ENCODE measurements around the gene ELFN1.

The ELFN1 gene

DNA sequence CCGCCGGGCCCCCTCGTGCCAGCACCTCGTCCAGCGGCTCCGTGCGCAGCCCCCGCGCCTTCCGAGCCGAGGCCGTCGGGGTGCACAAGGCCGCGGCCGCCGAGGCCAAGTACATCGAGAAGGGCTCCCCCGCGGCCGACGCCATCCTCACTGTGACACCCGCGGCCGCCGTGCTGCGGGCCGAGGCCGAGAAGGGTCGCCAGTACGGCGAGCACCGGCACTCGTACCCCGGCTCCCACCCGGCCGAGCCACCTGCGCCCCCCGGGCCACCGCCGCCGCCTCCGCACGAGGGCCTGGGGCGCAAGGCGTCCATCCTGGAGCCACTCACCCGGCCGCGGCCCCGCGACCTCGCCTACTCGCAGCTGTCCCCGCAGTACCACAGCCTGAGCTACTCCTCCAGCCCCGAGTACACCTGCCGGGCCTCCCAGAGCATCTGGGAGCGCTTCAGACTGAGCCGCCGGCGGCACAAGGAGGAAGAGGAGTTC is 76.5 kb downstream of the ELFN1 start:
- DNase-seq = no peak
- no peak overlapping the region for H3K4me3 Mint-ChIP-seq
- H3K27me3 Mint-ChIP-seq = no peaks in the 10 kb centered on the region
- H3K4me1 Mint-ChIP-seq = peaks cover 34% of the 10 kb centered on the region
- no peak overlapping the region for H3K27ac Mint-ChIP-seq
- H3K9me3 Mint-ChIP-seq = no peaks in the 10 kb centered on the region
- no peak for ATAC-seq

DNA sequence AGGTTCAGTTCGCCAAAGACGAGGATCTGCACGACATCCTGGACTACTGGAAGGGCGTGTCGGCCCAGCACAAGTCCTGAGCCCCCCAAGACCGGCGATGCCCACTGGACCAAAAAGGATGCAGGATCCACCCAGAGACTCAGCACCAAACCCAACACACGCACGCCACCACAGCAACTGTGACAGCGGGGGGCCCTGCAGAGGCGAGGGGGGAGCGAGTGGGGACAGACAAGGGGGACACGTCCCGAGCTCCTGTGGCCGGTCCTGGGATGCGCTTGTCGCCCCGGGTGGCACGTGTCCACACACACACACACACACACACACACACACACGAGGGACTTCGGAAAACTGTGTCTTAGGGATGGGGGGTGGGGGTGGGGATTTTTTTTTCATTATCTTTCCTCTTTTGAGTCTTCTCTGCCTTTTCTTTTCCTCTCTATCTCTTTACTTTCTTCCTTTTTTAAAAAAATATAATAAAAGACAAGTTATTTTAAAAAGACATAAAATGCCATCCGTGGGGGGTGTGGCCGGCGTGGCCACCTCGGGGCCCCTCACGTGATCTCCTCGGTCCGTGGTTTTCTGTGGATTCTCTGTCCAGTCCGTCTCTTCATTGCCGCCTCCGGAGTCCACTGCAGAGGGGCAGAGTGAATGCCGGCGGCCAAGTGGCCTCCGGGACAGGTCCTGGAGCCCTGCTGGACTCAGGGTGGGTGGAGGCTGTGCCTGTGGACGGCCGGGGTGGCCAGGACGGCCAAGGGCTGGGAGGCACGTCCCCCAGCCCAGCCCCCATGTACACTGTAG is 77.1 kb downstream of the ELFN1 start:
- Mint-ChIP-seq H3K9me3 (no peaks in the 10 kb centered on the region), H3K4me1 (peaks cover 27% of the 10 kb centered on the region), H3K4me3 (no peak overlapping the region), H3K27me3 (no peaks in the 10 kb centered on the region), H3K27ac (no peak overlapping the region)
- ATAC-seq (no peak), DNase-seq (no peak)

DNA sequence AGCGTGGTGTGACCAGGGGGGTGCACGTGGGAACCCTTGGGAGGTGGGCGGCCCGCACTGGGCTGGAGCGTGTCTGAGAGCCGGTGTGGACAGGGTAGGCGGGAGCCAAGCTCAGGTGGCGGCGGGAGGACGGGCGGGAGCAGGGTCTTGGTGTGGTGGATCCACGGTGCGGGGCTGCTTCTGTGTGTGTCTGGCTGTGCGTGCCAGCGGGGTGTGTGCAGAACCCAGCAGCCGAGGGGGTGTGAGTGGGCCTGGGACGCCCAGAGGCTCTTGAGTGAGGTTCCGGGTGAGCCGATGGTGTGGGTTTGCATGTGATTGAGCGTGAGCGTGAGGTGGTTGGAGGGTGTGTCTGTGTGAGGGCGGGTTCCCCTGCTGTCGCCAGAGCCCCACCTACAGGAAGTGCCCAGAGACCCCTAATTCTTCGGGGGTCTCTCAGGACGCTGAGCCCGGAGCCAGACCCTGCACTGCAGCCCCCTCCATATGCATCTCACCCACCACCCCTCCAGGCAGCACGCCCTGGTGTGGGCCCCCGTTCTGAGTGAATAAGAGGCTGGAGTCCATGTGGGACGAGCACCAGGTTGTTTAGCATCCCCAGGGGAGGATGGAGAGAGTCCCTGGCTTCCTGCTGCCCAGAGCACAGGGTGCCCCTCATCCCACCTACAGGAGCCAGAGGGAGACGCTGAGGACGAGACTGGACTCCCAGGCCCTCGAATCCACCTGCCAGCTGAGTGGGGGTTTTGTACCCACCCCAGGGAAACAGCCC is 78.2 kb downstream of the ELFN1 start:
- H3K4me1 Mint-ChIP-seq = peaks cover 24% of the 10 kb centered on the region
- peak; percentile 17 for ATAC-seq
- H3K27me3 Mint-ChIP-seq = no peaks in the 10 kb centered on the region
- H3K27ac Mint-ChIP-seq = peak overlapping the region; percentile 54 to 61
- no peak for DNase-seq
- peak overlapping the region in 1 of 2 donors; percentile 37 for H3K4me3 Mint-ChIP-seq
- H3K9me3 Mint-ChIP-seq = no peaks in the 10 kb centered on the region

DNA sequence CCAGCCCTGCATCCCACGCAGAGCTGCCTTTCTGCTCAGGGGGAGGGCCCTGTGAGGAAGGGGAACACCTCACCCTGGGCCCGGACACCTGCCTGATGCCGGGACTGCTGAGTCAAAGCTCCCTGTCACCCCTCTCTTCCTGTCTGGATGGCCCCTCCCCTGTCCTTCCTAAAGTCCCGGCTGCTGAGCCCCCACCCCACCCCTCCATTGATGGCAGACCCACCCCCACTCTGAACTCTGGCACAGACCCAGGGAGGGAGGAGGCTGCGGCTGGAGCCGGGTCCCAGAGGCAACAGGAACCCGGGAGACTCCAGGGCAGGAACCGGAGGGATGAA is 78.7 kb downstream of the ELFN1 start:
- no peak overlapping the region for H3K27ac Mint-ChIP-seq
- DNase-seq = no peak
- no peaks in the 10 kb centered on the region for H3K9me3 Mint-ChIP-seq
- H3K4me1 Mint-ChIP-seq = peaks cover 22% of the 10 kb centered on the region
- no peaks in the 10 kb centered on the region for H3K27me3 Mint-ChIP-seq
- ATAC-seq = no peak
- no peak overlapping the region for H3K4me3 Mint-ChIP-seq

DNA sequence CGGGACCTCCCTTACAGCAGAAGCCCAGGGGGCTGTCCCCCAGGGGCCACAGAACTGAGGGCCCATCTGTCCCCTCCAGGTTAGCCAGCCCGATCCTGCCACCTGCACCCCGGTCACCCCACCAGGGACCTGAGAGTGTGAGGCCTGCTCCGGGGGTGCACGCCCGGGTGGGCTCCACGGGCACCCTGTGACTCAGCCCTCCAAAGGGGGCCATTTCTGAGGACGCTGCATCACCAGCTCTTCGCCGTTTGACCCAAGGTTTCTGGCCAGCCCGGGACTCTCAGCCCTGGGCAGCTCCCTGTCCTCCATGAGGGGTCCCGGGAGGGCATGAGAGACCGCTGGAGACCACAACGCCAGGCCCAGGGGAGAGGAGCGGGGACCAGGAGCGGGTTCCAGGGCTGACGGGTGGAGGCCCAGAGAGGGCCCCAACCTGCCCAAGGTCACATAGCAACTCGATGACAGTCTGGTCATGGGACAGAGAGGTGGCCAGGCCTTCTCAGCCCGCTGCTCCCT is 79.3 kb downstream of the ELFN1 start:
- no peaks in the 10 kb centered on the region for H3K9me3 Mint-ChIP-seq
- DNase-seq (no peak), ATAC-seq (no peak)
- H3K4me3 Mint-ChIP-seq = no peak overlapping the region
- no peaks in the 10 kb centered on the region for H3K27me3 Mint-ChIP-seq
- H3K4me1 Mint-ChIP-seq = peaks cover 22% of the 10 kb centered on the region
- peak overlapping the region in 1 of 2 donors; percentile 30 for H3K27ac Mint-ChIP-seq

DNA sequence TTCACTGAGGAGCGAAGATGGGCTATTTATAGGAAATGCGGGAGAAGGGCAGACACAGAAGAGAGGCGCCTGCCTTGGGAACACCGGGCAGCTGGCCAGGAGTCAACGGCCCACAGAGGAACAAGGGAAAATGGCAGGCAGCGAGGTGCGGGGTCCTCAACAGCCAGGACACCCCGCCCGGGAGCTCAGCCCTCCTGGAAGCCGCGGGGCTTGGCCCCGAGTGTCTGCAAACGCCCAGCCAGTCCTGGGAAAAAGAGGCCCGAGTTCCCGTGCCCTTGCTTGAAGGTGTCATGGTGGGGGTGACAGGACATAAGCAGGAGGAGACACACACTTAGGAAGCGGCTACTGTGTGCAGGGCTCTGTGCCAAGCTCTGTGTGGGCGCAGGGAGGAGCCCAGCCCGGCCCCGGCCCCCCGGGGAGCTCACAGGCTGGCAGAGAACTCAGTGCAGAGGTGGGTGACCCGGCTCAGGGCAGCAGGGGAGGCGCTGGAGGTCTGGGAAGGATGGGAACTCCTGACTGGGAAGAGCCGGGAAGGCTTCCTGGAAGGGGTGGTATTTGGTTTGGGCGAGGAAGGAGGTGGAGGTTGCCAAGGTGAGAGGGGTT is 79.9 kb downstream of the ELFN1 start:
- Mint-ChIP-seq H3K4me1 (peaks cover 22% of the 10 kb centered on the region), H3K27me3 (no peaks in the 10 kb centered on the region), H3K9me3 (no peaks in the 10 kb centered on the region), H3K4me3 (no peak overlapping the region), H3K27ac (no peak overlapping the region)
- DNase-seq (no peak), ATAC-seq (no peak)

DNA sequence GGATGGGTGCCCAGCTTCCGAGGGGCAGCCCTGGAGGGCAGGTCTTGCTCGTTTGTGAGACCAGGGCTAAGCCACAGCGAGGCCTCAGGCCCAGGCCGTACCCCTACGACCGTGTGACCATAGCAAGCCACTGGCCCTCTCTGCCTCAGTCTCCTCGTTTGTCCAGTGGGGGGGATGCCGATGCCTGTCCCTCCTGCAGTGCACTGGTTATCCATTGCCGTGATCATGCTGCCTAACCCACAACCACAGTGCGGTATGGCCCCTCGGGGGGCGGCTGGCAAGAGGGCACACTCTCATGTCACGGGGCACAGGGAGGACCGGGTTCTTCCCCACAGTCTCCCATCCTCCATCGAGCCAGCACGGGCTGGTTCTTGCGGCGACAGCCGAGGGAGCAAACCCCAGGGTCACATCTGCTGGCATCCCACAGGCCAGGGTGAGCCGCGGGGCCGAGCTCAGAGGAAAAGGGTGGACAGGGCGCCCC is 80.5 kb downstream of the ELFN1 start:
- ATAC-seq = no peak
- no peak for DNase-seq
- Mint-ChIP-seq H3K9me3 (no peaks in the 10 kb centered on the region), H3K27ac (no peak overlapping the region), H3K4me1 (peaks cover 22% of the 10 kb centered on the region), H3K4me3 (no peak overlapping the region), H3K27me3 (no peaks in the 10 kb centered on the region)

DNA sequence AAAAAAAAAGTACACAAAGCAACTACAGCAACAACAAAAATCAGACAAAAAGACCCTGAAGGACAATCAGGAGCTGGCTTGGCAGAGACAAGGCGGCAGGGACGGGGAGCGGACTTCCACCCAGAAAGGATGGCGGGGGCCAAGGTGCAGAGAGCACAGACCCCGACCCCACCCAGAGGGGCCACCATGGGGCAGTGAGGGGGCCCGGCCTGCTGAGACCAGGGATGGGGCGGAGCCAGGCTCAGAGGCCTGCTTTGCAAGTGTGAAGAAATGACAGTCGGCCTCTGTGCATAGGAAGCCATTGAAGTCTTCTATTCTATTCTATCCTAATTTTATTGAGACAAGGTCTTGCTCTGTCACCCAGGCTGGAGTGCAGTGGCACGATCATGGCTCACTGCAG is 82.0 kb downstream of the ELFN1 start:
- no peak for ATAC-seq
- no peak overlapping the region for H3K27ac Mint-ChIP-seq
- H3K27me3 Mint-ChIP-seq = no peaks in the 10 kb centered on the region
- no peaks in the 10 kb centered on the region for H3K9me3 Mint-ChIP-seq
- H3K4me1 Mint-ChIP-seq = peaks cover 22% of the 10 kb centered on the region
- no peak for DNase-seq
- no peak overlapping the region for H3K4me3 Mint-ChIP-seq

DNA sequence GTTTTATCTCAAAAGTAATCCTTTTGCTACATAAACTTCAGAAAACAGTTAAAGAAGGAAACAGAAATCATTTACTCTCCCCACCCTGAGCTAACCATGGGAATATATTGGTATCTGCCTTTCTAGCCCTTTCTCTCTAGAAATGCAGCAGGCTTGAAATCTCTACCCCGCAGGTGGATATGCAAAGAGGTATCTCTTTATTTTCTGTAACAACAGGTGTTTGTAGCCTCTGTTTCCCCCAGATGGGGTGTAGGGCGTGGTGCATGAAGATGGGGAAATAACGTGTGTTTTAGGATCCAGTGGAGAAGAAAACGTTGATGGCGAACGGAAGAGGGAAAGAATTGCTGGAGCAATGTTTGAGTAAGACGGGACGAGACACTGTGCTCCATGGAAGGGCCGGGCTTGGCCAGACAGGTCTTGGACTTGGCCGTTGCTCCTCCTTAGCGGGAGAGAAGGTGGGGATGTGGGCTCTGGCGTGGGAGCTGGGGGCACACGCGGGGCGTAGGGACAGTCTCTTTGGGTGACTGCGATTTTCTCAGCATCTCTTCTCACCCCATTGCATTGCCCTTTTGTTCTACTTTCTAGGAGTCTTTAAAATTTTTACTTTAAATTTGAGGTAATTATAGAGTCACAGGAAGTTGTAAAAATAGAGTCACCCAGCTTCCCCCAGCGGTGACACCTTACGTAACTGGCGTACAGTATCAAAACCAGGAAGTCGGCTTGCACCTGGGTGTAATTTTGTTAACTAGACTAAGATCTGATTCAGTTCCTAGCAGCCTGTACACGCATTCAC is 82.9 kb downstream of the ELFN1 start:
- Mint-ChIP-seq H3K4me3 (no peak overlapping the region), H3K4me1 (peaks cover 14% of the 10 kb centered on the region), H3K27me3 (peaks cover 4% of the 10 kb centered on the region), H3K9me3 (no peaks in the 10 kb centered on the region), H3K27ac (no peak overlapping the region)
- no peak for ATAC-seq
- no peak for DNase-seq

DNA sequence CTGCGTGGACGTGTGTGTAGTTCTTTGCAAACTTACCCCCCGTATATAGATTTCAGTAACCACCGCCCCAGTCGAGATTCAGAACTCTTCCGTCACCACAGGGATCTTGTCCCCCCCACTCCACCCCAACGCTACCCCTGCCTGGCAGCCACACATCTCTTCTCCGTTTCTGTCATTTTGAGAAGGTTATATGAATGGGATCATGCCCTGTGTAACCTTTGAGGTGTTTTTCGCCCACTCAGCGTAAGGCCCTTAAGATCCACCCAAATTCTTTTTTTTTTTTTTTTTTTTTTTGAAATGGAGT is 83.4 kb downstream of the ELFN1 start:
- Mint-ChIP-seq H3K4me3 (no peak overlapping the region), H3K27ac (no peak overlapping the region)

DNA sequence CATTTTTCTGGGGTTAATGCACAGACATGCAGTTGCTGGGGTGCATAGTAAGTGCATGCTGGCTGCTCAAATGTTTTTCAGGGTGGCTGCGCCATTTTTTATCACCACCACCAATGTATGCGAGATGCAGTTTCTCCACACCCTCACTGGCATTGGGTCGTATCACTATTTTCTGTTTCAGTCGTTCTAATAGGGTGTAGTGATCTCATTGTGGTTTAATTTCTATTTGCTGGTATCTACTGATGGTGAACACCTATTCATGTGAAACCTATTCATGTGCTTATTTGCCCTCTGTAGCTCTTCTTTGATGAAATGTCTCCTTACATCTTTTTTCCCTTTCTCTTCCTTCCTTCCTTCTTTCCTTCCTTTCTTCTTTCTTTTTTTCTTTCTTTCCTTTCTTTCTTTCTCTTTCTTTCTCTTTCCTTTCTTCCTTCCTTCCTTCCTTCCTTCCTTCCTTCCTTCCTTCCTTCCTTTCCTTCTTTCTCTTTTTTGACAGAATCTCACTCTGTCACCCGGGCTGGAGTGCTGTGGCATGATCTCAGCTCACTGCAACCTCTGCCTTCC is 84.3 kb downstream of the ELFN1 start:
- peaks cover 18% of the 10 kb centered on the region for H3K27me3 Mint-ChIP-seq
- H3K4me3 Mint-ChIP-seq = no peak overlapping the region
- no peak for ATAC-seq
- H3K4me1 Mint-ChIP-seq = peaks cover 7% of the 10 kb centered on the region
- DNase-seq = no peak
- no peaks in the 10 kb centered on the region for H3K9me3 Mint-ChIP-seq
- no peak overlapping the region for H3K27ac Mint-ChIP-seq

More for the DNA sequence above, 83.4 kb downstream of the ELFN1 start:
- Mint-ChIP-seq H3K27me3 (peaks cover 9% of the 10 kb centered on the region), H3K9me3 (no peaks in the 10 kb centered on the region), H3K4me1 (peaks cover 9% of the 10 kb centered on the region)
- no peak for DNase-seq
- ATAC-seq = no peak

DNA sequence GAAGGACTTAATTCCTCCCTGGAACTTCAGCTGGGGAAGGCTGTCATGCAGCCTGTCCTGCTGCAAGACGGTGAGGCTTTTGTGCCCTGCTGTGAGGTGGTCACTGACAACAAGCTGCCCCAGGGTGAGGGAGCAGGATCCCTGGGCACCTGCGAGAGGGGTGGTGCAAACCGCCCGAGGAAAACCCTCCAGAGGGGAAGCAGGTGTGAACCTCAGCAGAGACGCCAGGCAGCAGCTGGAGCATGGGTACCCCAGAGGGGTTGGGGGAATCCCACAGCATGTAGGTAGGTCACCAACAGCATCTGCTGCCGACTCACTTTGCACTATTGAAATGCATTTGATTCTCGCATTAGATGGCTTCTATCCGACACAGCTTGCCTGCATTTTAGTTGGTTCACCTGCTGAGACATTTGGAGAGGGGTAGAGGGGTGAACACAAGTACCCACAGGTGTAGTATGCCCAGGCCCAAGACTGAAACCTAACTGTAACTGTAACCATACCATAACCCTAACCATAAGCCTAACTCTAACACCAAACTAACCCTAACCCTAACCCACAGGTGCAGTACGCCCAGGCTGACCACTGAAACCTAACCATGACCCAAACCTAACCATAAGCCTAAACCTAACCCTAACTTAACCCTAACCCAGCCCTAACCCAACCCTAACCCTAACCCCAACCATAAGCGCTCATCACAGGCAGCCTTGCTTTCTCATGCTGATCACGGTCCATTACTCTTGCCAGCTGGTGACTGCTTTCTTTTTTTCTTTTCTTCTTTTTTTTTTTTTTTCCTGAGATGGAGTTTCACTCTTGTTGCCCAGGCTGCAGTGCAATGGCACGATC is 85.9 kb downstream of the ELFN1 start:
- Mint-ChIP-seq H3K4me1 (peaks cover 7% of the 10 kb centered on the region), H3K27ac (no peak overlapping the region), H3K27me3 (peaks cover 20% of the 10 kb centered on the region), H3K9me3 (no peaks in the 10 kb centered on the region), H3K4me3 (no peak overlapping the region)
- no peak for ATAC-seq
- no peak for DNase-seq

DNA sequence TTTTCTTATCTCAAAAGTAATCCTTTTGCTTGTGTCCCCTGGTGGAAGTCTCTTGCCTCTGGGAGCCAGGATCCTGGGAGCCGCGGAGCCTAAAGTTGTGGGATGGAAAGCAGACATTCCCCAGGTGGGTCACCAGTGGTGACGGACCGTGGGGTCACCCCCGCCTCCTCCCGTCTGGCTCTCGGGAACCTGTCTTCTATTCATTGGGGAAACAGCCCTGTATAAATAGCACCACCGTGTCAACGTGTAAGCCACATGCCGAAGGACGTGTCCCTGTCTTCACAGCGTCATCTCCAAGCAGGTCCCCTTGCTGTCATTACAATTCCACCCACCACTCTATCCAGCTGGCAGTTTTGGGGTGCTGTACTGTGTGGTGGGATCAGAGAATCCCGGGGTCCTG is 87.5 kb downstream of the ELFN1 start:
- H3K9me3 Mint-ChIP-seq = peaks cover 0 to 11% of the 10 kb centered on the region in 2 donors
- DNase-seq (no peak), ATAC-seq (no peak)
- H3K4me3 Mint-ChIP-seq = no peak overlapping the region
- H3K27ac Mint-ChIP-seq = peak overlapping the region in 1 of 2 donors; percentile 27
- H3K27me3 Mint-ChIP-seq = peaks cover 20% of the 10 kb centered on the region
- peaks cover 7% of the 10 kb centered on the region for H3K4me1 Mint-ChIP-seq
